Heart right ventricle (tissue), 16 donors: ENCODE results near the gene FCHO2. TPM values are rescaled to one million over a fixed set of nuclear protein-coding genes. Genes with fewer than 3 reads are reported as not detected.

Experiments used
- ATAC-seq, 8 donors: fragments of 200-7000 bp; cut with Tn5 transposase; one replicate each; pipeline ENCODE4 v1.9.1; 2020; ENCODE audit warnings: mild to moderate bottlenecking in 8 of 8, moderate library complexity in 8 of 8, moderate number of reproducible peaks in 1 of 8
- DNase-seq, 2 donors: peaks; one replicate each; pipeline ENCODE4 v3.0.0-alpha.2; 2020
- H3K27ac ChIP-seq, 10 donors: fragments of 200-600 bp; sonication (generic) in 2 of 10; one replicate each; pipeline versions ENCODE4 v1.5.0 to v1.8.0; 2020 to 2022; ENCODE audit warnings: mild to moderate bottlenecking in 3 of 10
- H3K27me3 ChIP-seq, 7 donors: fragments of 200-600 bp; one replicate each; pipeline ENCODE4 v1.8.0; 2021 to 2022; ENCODE audit warnings: mild to moderate bottlenecking in 2 of 7
- H3K36me3 ChIP-seq, 9 donors: fragments of 200-600 bp; sonication (generic) in 1 of 9; one replicate each; pipeline versions ENCODE4 v1.5.0 to v1.8.0; 2020 to 2022; ENCODE audit warnings: mild to moderate bottlenecking in 2 of 9
- H3K4me1 ChIP-seq, 9 donors: fragments of 200-600 bp; sonication (generic) in 1 of 9; one replicate each; pipeline versions ENCODE4 v1.5.0 to v1.8.0; 2020 to 2022; ENCODE audit warnings: mild to moderate bottlenecking in 4 of 9
- H3K4me3 ChIP-seq, 10 donors: fragments of 200-600 bp; sonication (generic) in 2 of 10; one replicate each; pipeline versions ENCODE4 v1.5.0 to v1.8.0; 2020 to 2022; ENCODE audit warnings: mild to moderate bottlenecking in 7 of 10, moderate library complexity in 2 of 10
- H3K9me3 ChIP-seq, 11 donors: fragments of 200-600 bp in 10 of 11; sonication (generic) in 2 of 11; one replicate each; pipeline versions ENCODE4 v1.5.0 to v1.8.0; 2013 to 2022; ENCODE audit warnings: mild to moderate bottlenecking in 2 of 11, control low read depth in 1 of 11, moderate library complexity in 1 of 11
- WGBS, 2 donors: extraction: QIAGEN DNeasy Blood & Tissue Kit; methylation state at CpG; one replicate each; pipeline ENCODE4 v1.1.7; 2013; ENCODE audit warnings: inconsistent platforms in 1 of 2; 5-methylcytosine and 5-hydroxymethylcytosine counted together
- intact Hi-C, 10 donors: fragments of 100-400 bp; cut with DNase I; formaldehyde crosslinking; loops; one replicate each; pipeline versions ENCODE4 v1.11.1 to v1.14.2; 2022
- polyA plus RNA-seq, 2 donors: library from polyadenylated mRNA; stranded (reverse); fragments of 200-250 nt; gene quantifications; one replicate each; pipeline ENCODE4 v1.2.3, GENCODE V29; 2013
- total RNA-seq, 10 donors: library from RNA; stranded (reverse); fragmentation: NEBNext Ultra II Directional in 3 of 10; extraction: Animal tissue kit (Norgen Biotek cat#: 25700) in 3 of 10; gene quantifications; one replicate each; pipeline versions ENCODE4 v1.2.1 to v1.2.4, GENCODE V29; 2021 to 2023
- TF ChIP-seq, protein P1 (sequence below), 9 donors: fragments of 200-600 bp; sonication (generic) in 2 of 9; IDR thresholded peaks; one replicate each; pipeline versions ENCODE4 v1.5.0 to v1.8.0; 2021 to 2022; ENCODE audit warnings: antibody characterized with exemption in 9 of 9, mild to moderate bottlenecking in 5 of 9, moderate library complexity in 1 of 9
- donor health status: Arrhythmogenic right ventricular cardiomyopathy.
- donor health status: ischemic (EF 13 %, LVEDD 7.1; RV severe dilation, severe dysfunction).
- donor health status: healthy with polysubstance abuse.
- donor health status: DM: no; HTN: yes; CAD: no.
- donor health status: DM: no; HTN: no; CAD: no.
- donor health status: ischemic (EF 25% LVEDD 6.9; RV normal size, moderate dysfunction).
- donor health status: ischemic (EF 25% LVEDD 5.7; RV mildly dilated, moderate dysfunction).
- donor health status: healthy.
- donor health status: DM: yes; HTN: yes; CAD: no.
- donor health status: Ischemic cardiomyopathy.
- donor health status: ischemic (EF 35%, LVEDD 5.7; RV mildly dilated, moderate dysfunction).
- donor health status: nonischemic (EF 11% LVEDD 7.7; RV severe dilation, severe dysfunction).
- donor health status: DM: yes; HTN: yes; CAD: no.
- donor health status: PGD.
- donor health status: ischemic (EF 29% LVEDD 5.4; RV normal size, mild dysfunction).
- donor health status: nonischemic (EF 23%, LVEDD 6.1; RV moderate dilation, normal function).

FCHO2 gene
- total and polyA plus RNA-seq, 12 donors: 4.1 to 26.6 (median 20.2) TPM

DNA sequence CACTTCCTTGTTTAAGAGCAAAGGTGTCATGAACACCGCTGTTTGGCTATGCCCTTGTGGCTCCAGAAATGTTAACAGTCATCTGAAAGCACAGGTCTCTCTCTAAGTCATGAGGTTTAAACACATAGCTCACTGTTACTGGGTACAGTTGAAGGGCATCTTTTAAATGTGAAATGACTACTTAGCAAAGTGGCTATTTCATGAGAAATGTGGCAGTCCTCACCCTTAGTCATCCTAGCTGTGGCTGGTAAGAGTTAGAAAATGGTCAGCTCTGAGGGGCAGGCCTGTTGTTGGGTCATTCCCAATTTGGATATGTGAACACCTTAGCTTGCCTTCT lies 140.4 kb downstream of the FCHO2 start:
- no peak overlapping the region for H3K4me3 ChIP-seq
- peaks cover 0 to 27% (median 13%) of the 10 kb centered on the region in 11 donors for H3K9me3 ChIP-seq
- no peaks in the 10 kb centered on the region for H3K4me1 ChIP-seq
- no peak for DNase-seq
- H3K27me3 ChIP-seq: no peaks in the 10 kb centered on the region
- TF ChIP-seq, protein P1, sequence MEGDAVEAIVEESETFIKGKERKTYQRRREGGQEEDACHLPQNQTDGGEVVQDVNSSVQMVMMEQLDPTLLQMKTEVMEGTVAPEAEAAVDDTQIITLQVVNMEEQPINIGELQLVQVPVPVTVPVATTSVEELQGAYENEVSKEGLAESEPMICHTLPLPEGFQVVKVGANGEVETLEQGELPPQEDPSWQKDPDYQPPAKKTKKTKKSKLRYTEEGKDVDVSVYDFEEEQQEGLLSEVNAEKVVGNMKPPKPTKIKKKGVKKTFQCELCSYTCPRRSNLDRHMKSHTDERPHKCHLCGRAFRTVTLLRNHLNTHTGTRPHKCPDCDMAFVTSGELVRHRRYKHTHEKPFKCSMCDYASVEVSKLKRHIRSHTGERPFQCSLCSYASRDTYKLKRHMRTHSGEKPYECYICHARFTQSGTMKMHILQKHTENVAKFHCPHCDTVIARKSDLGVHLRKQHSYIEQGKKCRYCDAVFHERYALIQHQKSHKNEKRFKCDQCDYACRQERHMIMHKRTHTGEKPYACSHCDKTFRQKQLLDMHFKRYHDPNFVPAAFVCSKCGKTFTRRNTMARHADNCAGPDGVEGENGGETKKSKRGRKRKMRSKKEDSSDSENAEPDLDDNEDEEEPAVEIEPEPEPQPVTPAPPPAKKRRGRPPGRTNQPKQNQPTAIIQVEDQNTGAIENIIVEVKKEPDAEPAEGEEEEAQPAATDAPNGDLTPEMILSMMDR (IDR thresholded peaks at IDR 0.05): no peak
- no peak for ATAC-seq
- 90 to 92% methylated on average over 1 of the region's 1 CpG for WGBS, 2 donors
- H3K27ac ChIP-seq: no peak overlapping the region
- peaks cover 0 to 12% (median 0%) of the 10 kb centered on the region in 9 donors for H3K36me3 ChIP-seq
- intact Hi-C loops: no loop called here

DNA sequence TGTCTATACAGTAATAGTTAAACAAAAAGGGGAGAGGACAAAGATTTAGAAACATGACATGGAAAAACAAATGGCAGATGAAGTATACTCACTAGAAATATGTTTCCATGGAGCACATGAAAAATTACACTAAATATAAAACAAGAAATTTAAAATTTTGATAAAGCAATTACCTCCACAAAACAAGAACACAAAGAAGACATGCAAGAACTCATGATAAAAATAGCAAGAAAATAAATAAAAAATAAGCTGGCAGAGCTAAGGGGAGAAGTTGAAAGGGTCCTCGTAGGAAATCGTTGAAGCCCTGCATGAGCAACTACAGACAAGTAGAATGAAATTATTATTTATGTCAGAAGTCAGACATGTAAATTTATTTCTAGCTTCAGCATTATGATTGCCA lies 141.9 kb downstream of the FCHO2 start:
- H3K36me3 ChIP-seq: no peaks in the 10 kb centered on the region
- TF ChIP-seq, protein P1 (IDR thresholded peaks at IDR 0.05): no peak
- 92 to 97% methylated on average over 2 of the region's 2 CpGs for WGBS, 2 donors
- H3K27ac ChIP-seq: no peak overlapping the region
- no peak for DNase-seq
- peaks cover 0 to 27% (median 13%) of the 10 kb centered on the region in 11 donors for H3K9me3 ChIP-seq
- no peak for ATAC-seq
- intact Hi-C loops: no loop called here
- H3K4me1 ChIP-seq: no peaks in the 10 kb centered on the region
- H3K27me3 ChIP-seq: no peaks in the 10 kb centered on the region
- H3K4me3 ChIP-seq: no peak overlapping the region

DNA sequence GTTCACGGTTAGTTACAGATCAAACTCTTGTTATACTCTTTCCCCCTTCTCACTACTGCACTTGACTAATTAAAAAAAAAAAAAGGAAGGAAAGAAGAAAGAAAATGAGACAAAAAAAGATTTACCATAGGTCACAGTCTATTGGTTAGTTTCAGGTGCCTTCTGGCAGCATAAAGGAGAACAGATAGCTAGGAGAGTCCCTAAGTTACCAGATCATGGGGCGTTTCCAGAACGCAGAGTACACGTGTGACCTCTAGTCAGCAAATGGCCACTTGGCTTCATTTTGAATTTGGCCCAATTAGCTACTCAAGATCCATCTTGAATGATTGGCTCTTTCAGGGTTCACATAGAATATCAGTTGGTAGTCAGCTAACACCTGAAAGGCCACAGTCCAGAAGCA lies 144.3 kb downstream of the FCHO2 start:
- H3K4me3 ChIP-seq: no peak overlapping the region
- DNase-seq (no peak), ATAC-seq (no peak)
- intact Hi-C loops: no loop called here
- TF ChIP-seq, protein P1 (IDR thresholded peaks at IDR 0.05): no peak
- WGBS, 2 donors: 94 to 96% methylated on average over 4 of the region's 4 CpGs
- peaks cover 0 to 27% (median 13%) of the 10 kb centered on the region in 11 donors for H3K9me3 ChIP-seq
- no peaks in the 10 kb centered on the region for H3K4me1 ChIP-seq
- no peak overlapping the region for H3K27ac ChIP-seq
- no peaks in the 10 kb centered on the region for H3K27me3 ChIP-seq
- H3K36me3 ChIP-seq: no peaks in the 10 kb centered on the region

DNA sequence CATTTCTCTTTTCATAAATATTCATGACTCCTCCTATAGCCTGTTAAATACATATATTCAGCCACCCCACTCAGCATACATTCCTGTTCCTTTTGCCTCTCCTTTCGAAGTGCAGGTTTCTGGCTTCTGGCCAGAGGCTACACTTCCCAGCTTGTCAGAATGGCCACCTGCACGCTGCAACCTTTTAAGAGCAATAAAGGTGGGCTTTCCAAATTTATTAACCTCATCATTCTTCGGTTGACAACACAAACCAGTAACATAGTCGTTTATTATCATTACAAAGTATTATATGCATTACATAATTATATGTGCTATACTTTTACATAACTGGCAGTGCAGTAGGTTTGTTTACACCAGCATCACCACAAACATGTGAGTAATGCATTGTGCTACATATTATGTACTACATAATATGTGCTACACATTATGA lies 148.0 kb downstream of the FCHO2 start:
- no peak for DNase-seq
- 75 to 81% methylated on average over 4 of the region's 4 CpGs for WGBS, 2 donors
- peaks cover 0 to 16% (median 4%) of the 10 kb centered on the region in 11 donors for H3K9me3 ChIP-seq
- no peak overlapping the region for H3K27ac ChIP-seq
- H3K4me3 ChIP-seq: no peak overlapping the region
- peaks cover 0 to 3% (median 0%) of the 10 kb centered on the region in 9 donors for H3K36me3 ChIP-seq
- no peaks in the 10 kb centered on the region for H3K27me3 ChIP-seq
- intact Hi-C loops: no loop called here
- no peaks in the 10 kb centered on the region for H3K4me1 ChIP-seq
- TF ChIP-seq, protein P1 (IDR thresholded peaks at IDR 0.05): no peak
- no peak for ATAC-seq
